HG03432 (cell line): ENCODE measurements around the gene EXOC2.
"Not testable (repeated sequence)": the region's sequence is repeated elsewhere in the genome, so short reads cannot be mapped to it uniquely, and the experiment has no call there.

ENCODE experiments used
- ATAC-seq: cut with Tn5 transposase; IDR thresholded peaks from one replicate; pipeline ENCODE4 v1.9.1; 2021; ENCODE audit warnings: mild to moderate bottlenecking, moderate library complexity; ENCODE audit not compliant: unreplicated experiment

Gene EXOC2

DNA sequence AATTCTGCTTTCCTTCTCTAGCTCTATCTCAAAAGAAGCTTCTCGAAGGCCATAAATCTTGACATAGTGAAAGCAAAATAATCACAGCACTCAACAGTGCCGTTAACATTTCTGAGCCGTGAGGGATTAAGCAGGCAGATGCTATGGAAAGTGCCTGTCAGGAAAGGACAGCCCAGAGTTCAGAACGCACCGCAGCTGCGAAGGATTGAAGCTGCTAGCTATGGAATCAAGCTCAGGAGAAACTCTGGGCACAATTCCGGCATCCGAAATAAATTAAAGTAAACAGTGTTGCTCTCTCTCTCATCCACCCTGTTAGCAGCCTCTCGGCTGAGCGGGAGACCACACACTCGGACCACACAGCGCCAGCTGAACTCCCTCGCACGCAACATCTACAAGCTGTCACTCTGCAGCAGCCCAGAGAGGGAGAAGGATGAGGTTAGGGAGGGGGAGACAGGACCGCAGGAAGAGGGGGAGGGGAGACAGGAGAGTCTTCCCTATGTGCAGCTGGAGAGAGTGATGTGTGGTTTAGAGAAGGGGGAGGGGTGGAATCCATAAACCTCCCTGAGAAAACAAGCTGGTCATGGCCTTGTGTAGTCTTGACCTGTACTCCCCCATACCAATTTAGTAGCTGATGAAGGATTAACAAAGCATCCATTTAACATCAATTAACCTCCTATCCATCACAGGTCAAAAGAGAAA, 9.0 kb downstream of the EXOC2 start:
- ATAC-seq = no peak

- no peak for ATAC-seq
Observed at GRCh38 chr6:680666-681340, 12.1 kb downstream of the EXOC2 start.

- ATAC-seq = no peak
Observed at GRCh38 chr6:680251-680650, 12.7 kb downstream of the EXOC2 start.

- no peak for ATAC-seq
Observed at GRCh38 chr6:679282-679681, 13.7 kb downstream of the EXOC2 start.

- no peak for ATAC-seq
Observed at GRCh38 chr6:678520-678919, 14.4 kb downstream of the EXOC2 start.

- no peak for ATAC-seq
Observed at GRCh38 chr6:677919-678318, 15.0 kb downstream of the EXOC2 start.

GRCh38 chr6:674956-675355, 18.0 kb downstream of the EXOC2 start:
- no peak for ATAC-seq

- no peak for ATAC-seq
Observed at GRCh38 chr6:674406-674805, 18.5 kb downstream of the EXOC2 start.

DNA sequence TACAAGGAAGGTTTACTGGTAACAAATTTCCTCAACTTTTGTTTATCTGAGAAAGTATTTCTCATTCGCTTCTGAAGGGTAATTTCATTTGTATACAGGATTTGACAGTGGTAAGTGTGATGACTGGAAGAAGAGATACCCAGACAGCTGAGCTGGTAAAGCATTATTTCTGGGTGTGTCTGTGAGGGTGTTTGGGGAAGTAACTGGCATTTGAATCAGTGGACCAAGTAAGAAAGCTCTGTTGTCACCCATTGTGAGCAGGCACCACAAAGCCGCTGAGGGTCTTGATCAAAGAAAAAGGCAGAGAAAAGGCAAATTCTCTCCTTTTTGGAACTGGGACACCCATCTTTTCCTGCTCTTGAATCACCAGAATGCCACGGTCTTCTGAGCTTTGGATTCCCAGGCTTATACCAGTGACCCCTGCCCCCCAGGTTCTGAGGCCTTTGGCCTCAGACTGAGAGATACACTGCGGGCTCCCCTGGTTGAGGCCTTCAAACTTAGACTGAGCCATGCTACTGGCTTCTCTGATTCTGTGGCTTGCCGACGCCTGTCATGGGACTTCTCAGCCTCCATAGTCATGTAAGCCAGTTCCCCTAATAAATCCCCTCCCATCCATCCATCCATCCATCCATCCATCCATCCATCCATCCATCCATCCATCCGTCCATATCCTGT, 25.5 kb downstream of the EXOC2 start:
- ATAC-seq = no peak

- no peak for ATAC-seq
Observed at GRCh38 chr6:665403-666267, 27.3 kb downstream of the EXOC2 start.

GRCh38 chr6:663788-664187, 29.2 kb downstream of the EXOC2 start:
- not testable (repeated sequence) for ATAC-seq

- no peak for ATAC-seq
Observed at GRCh38 chr6:659716-660581, 33.0 kb downstream of the EXOC2 start.

- no peak for ATAC-seq
Observed at GRCh38 chr6:658244-658643, 34.7 kb downstream of the EXOC2 start.

DNA sequence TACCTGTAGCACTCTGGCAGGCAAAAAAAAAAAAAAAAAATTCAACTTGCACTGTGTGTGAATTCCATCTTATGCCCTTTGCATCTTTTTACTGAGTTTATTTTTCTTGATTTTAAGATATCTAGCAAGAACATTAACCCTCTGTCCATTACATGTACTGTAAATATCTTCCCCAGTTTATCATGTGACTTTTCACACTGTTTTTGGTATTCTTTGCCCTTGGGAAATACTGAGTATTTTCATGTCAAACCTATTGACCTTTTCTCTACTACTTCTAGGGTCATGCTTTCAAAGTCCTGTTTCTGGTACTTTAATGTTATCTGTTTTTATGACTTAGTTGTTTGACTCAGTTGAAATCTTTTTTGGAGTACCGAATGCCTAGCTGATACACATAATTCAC, 35.2 kb downstream of the EXOC2 start:
- no peak for ATAC-seq

DNA sequence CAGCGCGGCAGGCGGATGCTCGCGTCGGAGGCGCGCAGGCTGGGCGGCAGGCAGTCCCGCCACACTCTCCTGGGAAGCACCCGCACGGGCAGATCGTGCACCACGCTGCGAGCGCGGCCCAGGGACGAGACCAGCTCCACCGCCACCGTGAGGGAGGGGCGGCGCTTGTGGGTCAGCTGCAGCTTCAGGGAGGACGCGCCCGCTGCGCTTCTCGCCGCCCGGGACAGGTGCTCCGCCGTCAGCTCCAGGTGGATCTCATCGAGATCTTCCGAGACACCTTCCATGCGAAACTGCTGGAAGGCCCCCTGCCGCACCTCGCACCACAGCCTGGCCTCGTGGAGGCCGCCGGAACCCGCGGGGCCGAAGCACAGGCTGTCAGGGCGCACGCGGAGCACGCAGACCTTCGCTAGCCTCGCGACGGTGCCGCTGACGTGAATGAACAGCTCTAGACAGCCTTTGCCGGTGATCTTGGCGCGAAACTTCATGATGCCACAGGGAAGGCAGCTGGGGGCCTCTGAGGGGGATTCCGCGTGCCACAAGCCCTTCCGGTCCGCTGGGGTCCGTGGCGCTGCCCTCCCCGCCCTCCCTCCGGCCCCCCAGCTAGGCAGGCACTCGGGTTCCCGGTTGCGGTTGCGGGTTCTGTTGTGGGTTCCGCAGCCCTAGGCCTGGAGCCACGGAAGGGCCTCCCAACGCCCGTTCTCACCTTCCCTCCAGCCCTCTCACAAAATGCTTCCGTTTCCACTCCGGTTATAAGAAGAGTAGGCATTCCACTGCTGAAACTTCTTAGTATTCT, 36.3 kb downstream of the EXOC2 start, which contains the start of gene HUS1B:
HUS1B (minus strand) TSS at position 641 of the 793 bp plus-strand sequence; CDS start at position 485, 156 bp downstream.
- ATAC-seq = no peak

DNA sequence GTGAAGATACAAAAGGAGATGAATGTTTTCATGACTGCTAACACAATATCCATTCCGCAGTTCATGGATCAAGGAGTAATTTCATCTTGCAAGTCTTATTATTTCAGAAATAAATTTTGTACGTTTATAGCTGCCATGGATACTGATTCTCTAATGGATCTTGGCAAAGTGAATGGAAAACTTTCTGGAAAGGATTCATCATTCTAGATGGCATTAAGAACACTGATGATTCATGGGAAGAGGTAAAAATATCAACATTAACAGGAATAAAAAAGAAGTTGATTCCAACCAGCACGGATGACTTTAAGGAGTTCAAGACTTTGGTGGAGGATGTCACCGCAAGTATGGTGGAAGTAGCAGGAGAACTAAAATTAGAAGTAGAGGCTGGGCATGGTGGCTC, 38.8 kb downstream of the EXOC2 start:
- ATAC-seq = no peak

DNA sequence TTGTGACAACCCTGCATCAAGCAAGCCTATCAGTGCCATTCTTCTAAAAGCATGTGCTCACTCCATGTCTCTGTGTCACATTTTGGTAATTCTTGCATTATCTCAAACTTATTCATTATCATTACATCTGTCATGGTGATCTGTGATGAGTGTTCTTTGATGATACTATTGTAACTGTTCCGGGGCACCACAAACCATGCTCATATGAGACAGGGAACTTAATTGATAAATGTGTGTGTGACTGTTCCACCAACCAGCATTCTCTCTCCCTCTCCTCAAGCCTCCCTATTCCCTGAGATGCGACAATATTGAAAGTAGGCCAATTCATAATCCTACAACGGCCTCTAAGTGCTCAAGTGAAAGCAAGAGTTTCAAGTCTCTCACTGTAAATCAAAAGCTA, 40.1 kb downstream of the EXOC2 start:
- no peak for ATAC-seq

DNA sequence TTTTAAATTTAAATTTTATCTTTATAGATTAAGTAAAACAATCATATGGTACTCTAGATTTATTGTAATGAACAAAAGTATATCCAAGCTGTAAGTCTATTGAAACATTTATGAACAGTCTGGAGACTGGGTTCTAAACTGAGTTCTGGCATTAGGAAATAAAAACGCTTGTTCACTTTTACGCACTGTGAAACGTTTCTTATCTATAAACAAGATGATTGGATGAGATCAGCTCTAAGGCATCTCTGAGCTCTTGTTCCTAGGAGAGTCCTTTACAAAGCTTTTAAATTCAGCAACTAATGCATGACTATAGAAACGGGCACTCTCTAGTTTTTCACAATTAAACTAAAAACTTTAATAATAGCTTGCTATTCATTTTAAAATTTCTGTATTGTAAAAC, 42.8 kb downstream of the EXOC2 start:
- no peak for ATAC-seq

DNA sequence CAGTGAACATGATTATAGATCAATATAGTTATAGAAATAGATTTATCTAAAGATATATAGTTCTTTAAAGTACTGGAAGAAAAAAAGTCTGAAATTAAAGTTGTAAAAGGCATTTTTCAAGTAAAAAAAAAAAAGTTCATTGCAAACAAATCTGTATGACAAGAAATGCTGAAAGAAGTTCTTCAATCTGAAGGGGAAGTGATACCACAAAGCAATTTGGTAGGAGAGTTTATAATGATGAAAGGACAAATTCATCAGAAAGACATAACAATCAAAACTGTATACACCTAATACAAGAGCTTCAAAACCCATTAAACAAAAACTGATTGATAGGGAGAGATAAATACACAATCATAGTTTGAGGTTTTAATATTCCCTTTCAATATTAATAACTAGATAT, 50.1 kb downstream of the EXOC2 start:
- ATAC-seq = no peak
